IMR-90 (cell line): ENCODE results near the gene LSM14A. TPM values are rescaled to one million over a fixed set of nuclear protein-coding genes. Genes with fewer than 3 reads are reported as not detected.

Source experiments
- ATAC-seq: fragments of 200-7000 bp; cut with Tn5 transposase; 2 replicates; pipeline ENCODE4 v1.9.1; 2020; ENCODE audit warnings: low read depth, mild to moderate bottlenecking, moderate library complexity
- BruUV-seq: library from RNA; stranded (reverse); fragments of 400-500 nt; replicated peaks from 2 replicates; lab custom pipeline; 2021; lab: Mats Ljungman, UMichigan
- CTCF ChIA-PET: fragments of 300-600 bp; formaldehyde crosslinking; extraction: SDS; loops from one replicate; lab custom pipeline; 2021; ENCODE audit warnings: antibody characterized with exemption; lab: Yijun Ruan, JAX
- POLR2A ChIA-PET: fragments of 300-600 bp; sonication (Branson Sonifier 250); formaldehyde crosslinking; loops from one replicate; lab custom pipeline; 2022; ENCODE audit warnings: antibody characterized with exemption; ENCODE audit not compliant: unreplicated experiment; lab: Charles Lee
- DNase-seq: peaks from one replicate; pipeline ENCODE4 v3.0.0; 2013
- H2AFZ ChIP-seq: replicated peaks from 2 replicates; pipeline ENCODE3; 2013; ENCODE audit warnings: low read length, mild to moderate bottlenecking; ENCODE audit not compliant: poor library complexity
- H2AK5ac ChIP-seq: 2 replicates; pipeline ENCODE4 v1.6.1; 2013; ENCODE audit warnings: low read depth, low read length, inconsistent platforms
- H2AK9ac ChIP-seq: replicated peaks from 2 replicates; pipeline ENCODE3; 2013; ENCODE audit warnings: mild to moderate bottlenecking, low read depth, low read length, moderate library complexity; ENCODE audit not compliant: poor library complexity
- H2BK120ac ChIP-seq: 2 replicates; pipeline ENCODE4 v1.6.1; 2013; ENCODE audit warnings: low read depth, low read length, inconsistent platforms
- H2BK15ac ChIP-seq: 3 replicates; pipeline ENCODE4 v1.6.1; 2013; ENCODE audit warnings: low read depth, low read length, inconsistent platforms
- H2BK20ac ChIP-seq: 2 replicates; pipeline ENCODE4 v1.6.1; 2013; ENCODE audit warnings: low read depth, mild to moderate bottlenecking, inconsistent platforms, low read length, moderate library complexity
- H2BK5ac ChIP-seq: 2 replicates; pipeline ENCODE4 v1.6.1; 2013; ENCODE audit warnings: mild to moderate bottlenecking, low read depth, low read length, inconsistent platforms; ENCODE audit not compliant: poor library complexity, severe bottlenecking
- H3K14ac ChIP-seq: replicated peaks from 2 replicates; pipeline ENCODE4 v1.6.1; 2013; ENCODE audit warnings: low read depth, low read length, inconsistent platforms
- H3K18ac ChIP-seq: 2 replicates; pipeline ENCODE4 v1.6.1; 2013; ENCODE audit warnings: low read depth, low read length, control low read depth
- H3K23ac ChIP-seq: 2 replicates; pipeline ENCODE4 v1.6.1; 2013; ENCODE audit warnings: low read depth, low read length, inconsistent platforms
- H3K27ac ChIP-seq: 2 replicates; pipeline ENCODE4 v1.5.1; 2013; ENCODE audit warnings: mild to moderate bottlenecking, control low read depth, low read length; ENCODE audit not compliant: insufficient read depth
- H3K27me3 ChIP-seq: 2 replicates; pipeline ENCODE4 v1.6.1; 2013; ENCODE audit warnings: low read length; ENCODE audit not compliant: control insufficient read depth, insufficient read depth
- H3K36me3 ChIP-seq: 2 replicates; pipeline ENCODE4 v1.6.1; 2013; ENCODE audit warnings: low read length, mixed read lengths; ENCODE audit not compliant: control insufficient read depth, insufficient read depth
- H3K4ac ChIP-seq: 2 replicates; pipeline ENCODE4 v1.6.1; 2013; ENCODE audit warnings: low read depth, low read length, inconsistent platforms
- H3K4me1 ChIP-seq: 2 replicates; pipeline ENCODE4 v1.6.1; 2013; ENCODE audit warnings: low read length, mixed read lengths; ENCODE audit not compliant: control insufficient read depth, insufficient read depth
- H3K4me2 ChIP-seq: 2 replicates; pipeline ENCODE4 v1.6.1; 2013; ENCODE audit warnings: low read depth, mild to moderate bottlenecking, control low read depth, low read length, moderate library complexity
- H3K4me3 ChIP-seq: 2 replicates; pipeline ENCODE4 v1.5.1; 2013; ENCODE audit warnings: low read depth, mild to moderate bottlenecking, control low read depth, low read length, moderate library complexity; ENCODE audit not compliant: insufficient read depth
- H3K56ac ChIP-seq: 2 replicates; pipeline ENCODE4 v1.6.1; 2013; ENCODE audit warnings: low read length, inconsistent platforms; ENCODE audit not compliant: insufficient read depth; ENCODE audit errors: extremely low read depth
- H3K79me1 ChIP-seq, 2 experiments: 2 replicates each; pipeline ENCODE4 v1.6.1; 2013; ENCODE audit warnings: low read length in 2 of 2, inconsistent platforms in 1 of 2, low read depth in 1 of 2
- H3K9ac ChIP-seq: 2 replicates; pipeline ENCODE4 v1.6.1; 2013; ENCODE audit warnings: low read depth, low read length, control low read depth
- H3K9me1 ChIP-seq: 2 replicates; pipeline ENCODE4 v1.6.1; 2013; ENCODE audit warnings: low read length, inconsistent platforms; ENCODE audit not compliant: insufficient read depth
- H3K9me3 ChIP-seq: 2 replicates; pipeline ENCODE4 v1.6.1; 2013; ENCODE audit warnings: low read length; ENCODE audit not compliant: control insufficient read depth, insufficient read depth
- H4K20me1 ChIP-seq: 2 replicates; pipeline ENCODE4 v1.6.1; 2013; ENCODE audit warnings: low read length, inconsistent platforms; ENCODE audit not compliant: insufficient read depth
- H4K5ac ChIP-seq: 2 replicates; pipeline ENCODE4 v1.6.1; 2013; ENCODE audit warnings: mild to moderate bottlenecking, low read depth, low read length, control low read depth
- H4K8ac ChIP-seq, 2 experiments: 2 replicates each; pipeline ENCODE4 v1.6.1; 2013; ENCODE audit warnings: low read depth in 2 of 2, low read length in 2 of 2, control low read depth in 1 of 2, inconsistent platforms in 1 of 2
- H4K91ac ChIP-seq: 2 replicates; pipeline ENCODE4 v1.6.1; 2013; ENCODE audit warnings: low read depth, low read length, inconsistent platforms; ENCODE audit not compliant: insufficient read depth
- BHLHE40 ChIP-seq: fragments of 150-350 bp; IDR thresholded peaks from 2 replicates; pipeline ENCODE4 v1.6.1; 2016; ENCODE audit warnings: mild to moderate bottlenecking, low read depth, low read length
- CEBPB ChIP-seq: IDR thresholded peaks from 2 replicates; pipeline ENCODE4 v1.6.1; 2012; ENCODE audit warnings: low read depth, low read length, improper control_type of control experiment
- CHD1 ChIP-seq: IDR thresholded peaks from 2 replicates; pipeline ENCODE4 v1.6.1; 2012; ENCODE audit warnings: low read depth, low read length, improper control_type of control experiment
- FOS ChIP-seq: fragments of 150-350 bp; IDR thresholded peaks from 2 replicates; pipeline ENCODE4 v1.6.1; 2016; ENCODE audit warnings: low read depth, low read length
- MAFK ChIP-seq: IDR thresholded peaks from 2 replicates; pipeline ENCODE4 v1.6.1; 2012; ENCODE audit warnings: low read depth, low read length, improper control_type of control experiment
- MAZ ChIP-seq: IDR thresholded peaks from 2 replicates; pipeline ENCODE4 v1.6.1; 2012; ENCODE audit warnings: low read depth, mild to moderate bottlenecking, low read length, improper control_type of control experiment, moderate library complexity, borderline replicate concordance
- MXI1 ChIP-seq: IDR thresholded peaks from 2 replicates; pipeline ENCODE4 v1.6.1; 2012; ENCODE audit warnings: low read depth, mild to moderate bottlenecking, low read length, moderate library complexity, borderline replicate concordance
- NFE2L2 ChIP-seq: fragments of 150-350 bp; IDR thresholded peaks from 2 replicates; pipeline ENCODE4 v1.6.1; 2016; ENCODE audit warnings: low read depth, mild to moderate bottlenecking, low read length
- POLR2A ChIP-seq: IDR thresholded peaks from 2 replicates; pipeline ENCODE4 v1.6.1; 2012; ENCODE audit warnings: mild to moderate bottlenecking, low read depth, low read length
- RAD21 ChIP-seq: IDR thresholded peaks from 2 replicates; pipeline ENCODE4 v1.6.1; 2012; ENCODE audit warnings: low read length, improper control_type of control experiment
- RCOR1 ChIP-seq: IDR thresholded peaks from 2 replicates; pipeline ENCODE4 v1.6.1; 2012; ENCODE audit warnings: mild to moderate bottlenecking, low read length, improper control_type of control experiment; ENCODE audit not compliant: insufficient replicate concordance
- RFX5 ChIP-seq: IDR thresholded peaks from 2 replicates; pipeline ENCODE4 v1.8.0; 2012; ENCODE audit warnings: low read depth, mild to moderate bottlenecking, low read length, moderate library complexity
- SMC3 ChIP-seq: fragments of 150-350 bp; IDR thresholded peaks from 2 replicates; pipeline ENCODE4 v1.6.1; 2016; ENCODE audit warnings: low read depth, mild to moderate bottlenecking, antibody characterized with exemption, low read length, moderate library complexity
- WGBS, 2 experiments: methylation state at CpG; one replicate each; pipeline versions ENCODE4 v1.1.5 to v1.1.7; 2013; ENCODE audit warnings: missing lambda C conversion rate in 2 of 2; ENCODE audit not compliant: insufficient read length in 1 of 2; ENCODE audit errors: extremely low coverage in 2 of 2; 5-methylcytosine and 5-hydroxymethylcytosine counted together
- dilution Hi-C: fragments of 300-500 bp; cut with HindIII; formaldehyde crosslinking; loops from one replicate; pipeline ENCODE4 v1.14.3; 2018; ENCODE audit warnings: low sequenced_read_pairs; ENCODE audit not compliant: unreplicated experiment
- in situ Hi-C: fragments of 300-500 bp; cut with MboI; formaldehyde crosslinking; loops from 3 replicates; pipeline ENCODE4 v1.14.3; 2019; ENCODE audit warnings: low sequenced_read_pairs, inconsistent platforms, mixed read lengths
- intact Hi-C: fragments of 100-400 bp; cut with micrococcal nuclease; formaldehyde crosslinking; loops from 2 replicates; pipeline ENCODE4 v1.10.0; 2022
- polyA plus RNA-seq, 3 experiments: library from polyadenylated mRNA; depleted of rRNA; stranded (reverse); fragments of >200 nt; gene quantifications; 2 replicates each; pipeline ENCODE4 v1.2.3, GENCODE V29; 2012; ENCODE audit warnings: low replicate concordance in 1 of 3
- total RNA-seq: library from RNA; depleted of rRNA; stranded (reverse); fragments of >200 nt; gene quantifications from 2 replicates; pipeline ENCODE4 v1.2.3, GENCODE V29; 2012
- TF ChIP-seq, protein P1 (sequence below): fragments of 150-350 bp; IDR thresholded peaks from 2 replicates; pipeline ENCODE4 v1.6.1; 2017; ENCODE audit warnings: mild to moderate bottlenecking, antibody characterized with exemption, low read length, low read depth
- TF ChIP-seq, protein P2 (sequence below): fragments of 150-350 bp; IDR thresholded peaks from 2 replicates; pipeline ENCODE4 v1.6.1; 2016; ENCODE audit warnings: low read depth, mild to moderate bottlenecking, low read length, moderate library complexity, borderline replicate concordance
- TF ChIP-seq, protein P3 (sequence below): conservative IDR thresholded peaks from 2 replicates; pipeline ENCODE4 v1.5.1; 2012; ENCODE audit warnings: mild to moderate bottlenecking, low read depth, low read length, improper control_type of control experiment

LSM14A gene
- total and polyA plus RNA-seq, 2 of the 4 experiments (the other 2 are of a cell fraction), result 44.3 to 54.8 TPM

DNA sequence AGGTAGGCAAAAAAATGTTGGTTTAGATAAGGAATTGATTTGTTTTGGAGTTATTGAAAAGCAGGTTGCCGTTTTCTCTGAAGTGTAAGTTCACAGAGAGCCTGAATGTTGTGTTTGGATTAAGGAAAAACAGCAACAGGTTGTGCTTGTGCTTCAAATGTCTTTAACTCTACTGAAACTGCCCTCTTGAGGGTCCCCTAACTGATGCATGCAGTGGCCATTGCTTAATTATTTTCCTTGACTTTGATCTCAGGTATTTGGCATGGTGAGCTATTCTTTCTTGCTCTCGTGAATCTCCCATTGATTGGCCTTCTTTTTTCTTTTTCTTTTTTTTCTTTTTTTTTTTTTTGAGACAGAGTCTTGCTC is 85.2 kb downstream of the LSM14A start:
- H4K8ac ChIP-seq, result peak overlapping the region in 1 of 2 experiments; percentile 15; a peak in 1 of 4 replicates
- no peak overlapping the region for H3K4me3 ChIP-seq
- no peaks in the 10 kb centered on the region for H3K9me3 ChIP-seq
- dilution Hi-C loops, result no loop called here
- H2AFZ ChIP-seq, result no peak overlapping the region
- in situ Hi-C loops, result no loop called here
- ChIA-PET CTCF (interaction anchor here (0.7 kb wide), 1 partner anchor 21 kb away, joined by 3 read pairs; no protein-coding TSS in a partner anchor), POLR2A (no interaction called here)
- peak overlapping the region; percentile 28; the same call in 1 of the 2 replicates for H3K23ac ChIP-seq
- no peak overlapping the region for H4K5ac ChIP-seq
- no peak overlapping the region for H2AK5ac ChIP-seq
- peaks cover 25% of the 10 kb centered on the region for H3K9me1 ChIP-seq
- H3K27me3 ChIP-seq, result no peaks in the 10 kb centered on the region
- peaks cover 16% of the 10 kb centered on the region for H3K4me1 ChIP-seq
- no peaks in the 10 kb centered on the region for H3K36me3 ChIP-seq
- peaks cover 6% of the 10 kb centered on the region; the same call in 1 of the 2 replicates for H4K20me1 ChIP-seq
- no peak for DNase-seq
- peak overlapping the region; percentile 37; the same call in 1 of the 2 replicates for H2BK120ac ChIP-seq
- no peak for TF ChIP-seq FOS
- TF ChIP-seq, protein P1, sequence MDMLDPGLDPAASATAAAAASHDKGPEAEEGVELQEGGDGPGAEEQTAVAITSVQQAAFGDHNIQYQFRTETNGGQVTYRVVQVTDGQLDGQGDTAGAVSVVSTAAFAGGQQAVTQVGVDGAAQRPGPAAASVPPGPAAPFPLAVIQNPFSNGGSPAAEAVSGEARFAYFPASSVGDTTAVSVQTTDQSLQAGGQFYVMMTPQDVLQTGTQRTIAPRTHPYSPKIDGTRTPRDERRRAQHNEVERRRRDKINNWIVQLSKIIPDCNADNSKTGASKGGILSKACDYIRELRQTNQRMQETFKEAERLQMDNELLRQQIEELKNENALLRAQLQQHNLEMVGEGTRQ, result no peak
- TF ChIP-seq CHD1, result no peak
- TF ChIP-seq, protein P2, sequence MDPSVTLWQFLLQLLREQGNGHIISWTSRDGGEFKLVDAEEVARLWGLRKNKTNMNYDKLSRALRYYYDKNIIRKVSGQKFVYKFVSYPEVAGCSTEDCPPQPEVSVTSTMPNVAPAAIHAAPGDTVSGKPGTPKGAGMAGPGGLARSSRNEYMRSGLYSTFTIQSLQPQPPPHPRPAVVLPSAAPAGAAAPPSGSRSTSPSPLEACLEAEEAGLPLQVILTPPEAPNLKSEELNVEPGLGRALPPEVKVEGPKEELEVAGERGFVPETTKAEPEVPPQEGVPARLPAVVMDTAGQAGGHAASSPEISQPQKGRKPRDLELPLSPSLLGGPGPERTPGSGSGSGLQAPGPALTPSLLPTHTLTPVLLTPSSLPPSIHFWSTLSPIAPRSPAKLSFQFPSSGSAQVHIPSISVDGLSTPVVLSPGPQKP, result no peak
- no peak for TF ChIP-seq NFE2L2
- no peak for TF ChIP-seq RFX5
- TF ChIP-seq RAD21, result no peak
- no peak for TF ChIP-seq BHLHE40
- no peak for TF ChIP-seq SMC3
- no peak for TF ChIP-seq MAZ
- no peak for TF ChIP-seq CEBPB
- TF ChIP-seq MAFK, result no peak
- no peak for TF ChIP-seq RCOR1
- TF ChIP-seq, protein P3, sequence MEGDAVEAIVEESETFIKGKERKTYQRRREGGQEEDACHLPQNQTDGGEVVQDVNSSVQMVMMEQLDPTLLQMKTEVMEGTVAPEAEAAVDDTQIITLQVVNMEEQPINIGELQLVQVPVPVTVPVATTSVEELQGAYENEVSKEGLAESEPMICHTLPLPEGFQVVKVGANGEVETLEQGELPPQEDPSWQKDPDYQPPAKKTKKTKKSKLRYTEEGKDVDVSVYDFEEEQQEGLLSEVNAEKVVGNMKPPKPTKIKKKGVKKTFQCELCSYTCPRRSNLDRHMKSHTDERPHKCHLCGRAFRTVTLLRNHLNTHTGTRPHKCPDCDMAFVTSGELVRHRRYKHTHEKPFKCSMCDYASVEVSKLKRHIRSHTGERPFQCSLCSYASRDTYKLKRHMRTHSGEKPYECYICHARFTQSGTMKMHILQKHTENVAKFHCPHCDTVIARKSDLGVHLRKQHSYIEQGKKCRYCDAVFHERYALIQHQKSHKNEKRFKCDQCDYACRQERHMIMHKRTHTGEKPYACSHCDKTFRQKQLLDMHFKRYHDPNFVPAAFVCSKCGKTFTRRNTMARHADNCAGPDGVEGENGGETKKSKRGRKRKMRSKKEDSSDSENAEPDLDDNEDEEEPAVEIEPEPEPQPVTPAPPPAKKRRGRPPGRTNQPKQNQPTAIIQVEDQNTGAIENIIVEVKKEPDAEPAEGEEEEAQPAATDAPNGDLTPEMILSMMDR, result no peak
- TF ChIP-seq MXI1, result no peak
- TF ChIP-seq POLR2A, result no peak
- H3K4me2 ChIP-seq, result no peak overlapping the region
- no peak overlapping the region for H3K9ac ChIP-seq
- WGBS, 2 experiments, result no CpG with 5 or more reads among the region's 2 CpGs
- H3K18ac ChIP-seq, result no peak overlapping the region
- no peak overlapping the region; the same call in 1 of the 2 replicates for H3K4ac ChIP-seq
- H4K91ac ChIP-seq, result no peak overlapping the region
- H2AK9ac ChIP-seq, result no peak overlapping the region
- H2BK5ac ChIP-seq, result no peak overlapping the region
- intact Hi-C loops, result loop anchor here (5.0 kb wide), 1 partner anchor 60 kb away; no protein-coding TSS in a partner anchor
- H2BK20ac ChIP-seq, result no peak overlapping the region; the same call in 1 of the 2 replicates
- BruUV-seq, result no TSS peak
- no peak overlapping the region for H3K27ac ChIP-seq
- ATAC-seq, result no peak
- no peak overlapping the region for H2BK15ac ChIP-seq
- H3K14ac ChIP-seq, result no peak overlapping the region
- peaks cover 19 to 67% of the 10 kb centered on the region in 2 experiments for H3K79me1 ChIP-seq
- H3K56ac ChIP-seq, result no peak overlapping the region
